ENCODE measurements around the gene AUP1. TPM values are rescaled to one million over a fixed set of nuclear protein-coding genes. Genes with fewer than 3 reads are reported as not detected.

Gene AUP1
- total RNA-seq, 4 donors from 2014 or later, result 94.0 to 116 (median 112) TPM

- TF ChIP-seq POLR2A (IDR thresholded peaks at IDR 0.05) (no peak), CTCF (IDR thresholded peaks at IDR 0.05) (no peak)
- intact Hi-C loops (cut with DNase I; ENCODE audit: low total_unique reads), result no loop called here
- peak in 1 of 2 donors; percentile 34 for DNase-seq (ENCODE audit: low spot score in 2 of 2)
Observed at GRCh38 chr2:74551530-74551929, 22.0 kb upstream of the AUP1 start.

GRCh38 chr2:74550231-74550630, 20.7 kb upstream of the AUP1 start:
- intact Hi-C loops (cut with DNase I; ENCODE audit: low total_unique reads), result no loop called here
- H3K4me3 ChIP-seq (ENCODE audit: low read depth, poor library complexity, severe bottlenecking), result no peak overlapping the region
- 88 to 94% methylated on average over 7 of the region's 7 CpGs for WGBS, 2 donors
- peak in 1 of 2 donors; percentile 82 for DNase-seq (ENCODE audit: low spot score in 2 of 2)
- TF ChIP-seq POLR2A (IDR thresholded peaks at IDR 0.05), result no peak
- TF ChIP-seq CTCF (IDR thresholded peaks at IDR 0.05), result no peak

More at GRCh38 chr2:74551530-74551929, 22.0 kb upstream of the AUP1 start:
- no peak overlapping the region for H3K4me3 ChIP-seq (ENCODE audit: low read depth, poor library complexity, severe bottlenecking)

GRCh38 chr2:74548900-74549826, 19.7 kb upstream of the AUP1 start:
- TF ChIP-seq CTCF (IDR thresholded peaks at IDR 0.05) (no peak), POLR2A (IDR thresholded peaks at IDR 0.05) (no peak)
- peak overlapping the region; percentile 8 for H3K4me3 ChIP-seq (ENCODE audit: low read depth, poor library complexity, severe bottlenecking)
- DNase-seq (ENCODE audit: low spot score in 2 of 2), result peak in 1 of 2 donors; percentile 91
- WGBS, 2 donors, result 10% methylated on average over 40 to 56 of the region's 85 CpGs
- intact Hi-C loops (cut with DNase I; ENCODE audit: low total_unique reads), result no loop called here

- 14 to 19% methylated on average over 15 to 17 of the region's 26 CpGs for WGBS, 2 donors
- intact Hi-C loops (cut with DNase I; ENCODE audit: low total_unique reads), result no loop called here
- TF ChIP-seq CTCF (IDR thresholded peaks at IDR 0.05) (no peak), POLR2A (IDR thresholded peaks at IDR 0.05) (no peak)
- peak overlapping the region; percentile 8 for H3K4me3 ChIP-seq (ENCODE audit: low read depth, poor library complexity, severe bottlenecking)
- peak in 1 of 2 donors; percentile 70 for DNase-seq (ENCODE audit: low spot score in 2 of 2)
Observed at GRCh38 chr2:74548285-74548899, 18.9 kb upstream of the AUP1 start.

GRCh38 chr2:74546004-74546403, 16.5 kb upstream of the AUP1 start:
- WGBS, 2 donors, result 89 to 90% methylated on average over 3 of the region's 3 CpGs
- intact Hi-C loops (cut with DNase I; ENCODE audit: low total_unique reads), result no loop called here
- no peak overlapping the region for H3K4me3 ChIP-seq (ENCODE audit: low read depth, poor library complexity, severe bottlenecking)
- DNase-seq (ENCODE audit: low spot score in 2 of 2), result no peak
- TF ChIP-seq POLR2A (IDR thresholded peaks at IDR 0.05) (no peak), CTCF (IDR thresholded peaks at IDR 0.05) (no peak)

Data from lower leg skin (tissue), 4 donors.